MM.1S (cell line): ENCODE measurements around the gene DNAH6.

Experiments used
- DNase-seq: peaks from one replicate; pipeline ENCODE4 v3.0.0-alpha.2; 2015
- H2AFZ ChIP-seq: fragments of 300-600 bp; sonication (generic); 2 replicates; pipeline ENCODE4 v1.6.0; 2016; ENCODE audit warnings: antibody characterized with exemption, low read length
- H3F3A ChIP-seq: fragments of 300-600 bp; sonication (generic); 2 replicates; pipeline ENCODE4 v1.6.1; 2016; ENCODE audit warnings: mild to moderate bottlenecking, antibody characterized with exemption, low read length, moderate library complexity, mixed read lengths; ENCODE audit not compliant: insufficient read depth
- H3K27ac ChIP-seq: fragments of 300-600 bp; sonication (generic); 2 replicates; pipeline ENCODE4 v1.5.1; 2016; ENCODE audit warnings: mild to moderate bottlenecking, low read length
- H3K27me3 ChIP-seq: fragments of 300-600 bp; sonication (generic); replicated peaks from 2 replicates; pipeline ENCODE4 v1.6.0; 2016; ENCODE audit warnings: low read length; ENCODE audit not compliant: insufficient read depth
- H3K36me3 ChIP-seq: fragments of 300-600 bp; sonication (generic); replicated peaks from 2 replicates; pipeline ENCODE4 v1.6.1; 2016; ENCODE audit warnings: mild to moderate bottlenecking, low read length, mixed read lengths; ENCODE audit not compliant: insufficient read depth
- H3K4me1 ChIP-seq: fragments of 300-600 bp; sonication (generic); 2 replicates; pipeline ENCODE4 v1.6.1; 2016; ENCODE audit warnings: low read length, mixed read lengths
- H3K4me2 ChIP-seq: fragments of 300-600 bp; sonication (generic); 2 replicates; pipeline ENCODE4 v1.6.0; 2016; ENCODE audit warnings: low read depth, low read length
- H3K4me3 ChIP-seq: fragments of 300-600 bp; sonication (generic); 2 replicates; pipeline ENCODE4 v1.5.1; 2016; ENCODE audit warnings: low read length, mixed read lengths
- H3K79me2 ChIP-seq: fragments of 300-600 bp; sonication (generic); 2 replicates; pipeline ENCODE4 v1.6.1; 2016; ENCODE audit warnings: mixed run types, low read length, mixed read lengths
- H3K9ac ChIP-seq: fragments of 300-600 bp; sonication (generic); 2 replicates; pipeline ENCODE4 v1.6.1; 2016; ENCODE audit warnings: low read length, mixed read lengths
- H3K9me2 ChIP-seq: fragments of 300-600 bp; sonication (generic); replicated peaks from 2 replicates; pipeline ENCODE4 v1.6.1; 2016; ENCODE audit warnings: mild to moderate bottlenecking, low read length, mixed read lengths; ENCODE audit not compliant: insufficient read depth
- H3K9me3 ChIP-seq: fragments of 300-600 bp; sonication (generic); replicated peaks from 2 replicates; pipeline ENCODE4 v1.6.1; 2016; ENCODE audit warnings: mild to moderate bottlenecking, low read length, mixed read lengths; ENCODE audit not compliant: insufficient read depth
- H4K20me1 ChIP-seq: fragments of 300-600 bp; sonication (generic); 2 replicates; pipeline ENCODE4 v1.6.1; 2016; ENCODE audit warnings: mild to moderate bottlenecking, low read length, moderate library complexity, mixed read lengths; ENCODE audit not compliant: insufficient read depth
- EZH2 ChIP-seq: fragments of 300-600 bp; sonication (generic); optimal IDR thresholded peaks from 2 replicates; pipeline ENCODE3; 2017; ENCODE audit warnings: low read depth, mild to moderate bottlenecking, antibody characterized with exemption, low read length, mixed read lengths
- EZH2phosphoT487 ChIP-seq: fragments of 300-600 bp; sonication (generic); IDR thresholded peaks from 2 replicates; pipeline ENCODE4 v1.6.1; 2018; ENCODE audit warnings: antibody characterized with exemption, low read length
- TF ChIP-seq, protein P1 (sequence below): fragments of 300-600 bp; sonication (generic); IDR thresholded peaks from 2 replicates; pipeline ENCODE4 v1.5.1; 2016; ENCODE audit warnings: antibody characterized with exemption, low read length, mixed read lengths

DNAH6 gene

GRCh38 chr2:84846041-84846663, 329.9 kb downstream of the DNAH6 start:
- Histone ChIP-seq H3K9ac (peak overlapping the region; percentile 3; the same call in 1 of the 2 replicates), H3K27ac (peak overlapping the region; percentile 75), H2AFZ (peak overlapping the region; percentile 59), H3K4me2 (peak overlapping the region; percentile 45), H3K36me3 (no peaks in the 10 kb centered on the region), H4K20me1 (no peaks in the 10 kb centered on the region), H3K27me3 (no peaks in the 10 kb centered on the region), H3K9me2 (no peaks in the 10 kb centered on the region), H3F3A (peaks cover 4% of the 10 kb centered on the region; the same call in 1 of the 2 replicates), H3K4me1 (peaks cover 21% of the 10 kb centered on the region), H3K9me3 (no peaks in the 10 kb centered on the region), H3K4me3 (peak overlapping the region; percentile 3; the same call in 1 of the 2 replicates), H3K79me2 (no peaks in the 10 kb centered on the region)
- peak; percentile 81 for DNase-seq
- TF ChIP-seq EZH2 (no peak), EZH2phosphoT487 (no peak)
- TF ChIP-seq, protein P1, sequence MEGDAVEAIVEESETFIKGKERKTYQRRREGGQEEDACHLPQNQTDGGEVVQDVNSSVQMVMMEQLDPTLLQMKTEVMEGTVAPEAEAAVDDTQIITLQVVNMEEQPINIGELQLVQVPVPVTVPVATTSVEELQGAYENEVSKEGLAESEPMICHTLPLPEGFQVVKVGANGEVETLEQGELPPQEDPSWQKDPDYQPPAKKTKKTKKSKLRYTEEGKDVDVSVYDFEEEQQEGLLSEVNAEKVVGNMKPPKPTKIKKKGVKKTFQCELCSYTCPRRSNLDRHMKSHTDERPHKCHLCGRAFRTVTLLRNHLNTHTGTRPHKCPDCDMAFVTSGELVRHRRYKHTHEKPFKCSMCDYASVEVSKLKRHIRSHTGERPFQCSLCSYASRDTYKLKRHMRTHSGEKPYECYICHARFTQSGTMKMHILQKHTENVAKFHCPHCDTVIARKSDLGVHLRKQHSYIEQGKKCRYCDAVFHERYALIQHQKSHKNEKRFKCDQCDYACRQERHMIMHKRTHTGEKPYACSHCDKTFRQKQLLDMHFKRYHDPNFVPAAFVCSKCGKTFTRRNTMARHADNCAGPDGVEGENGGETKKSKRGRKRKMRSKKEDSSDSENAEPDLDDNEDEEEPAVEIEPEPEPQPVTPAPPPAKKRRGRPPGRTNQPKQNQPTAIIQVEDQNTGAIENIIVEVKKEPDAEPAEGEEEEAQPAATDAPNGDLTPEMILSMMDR, result no peak

- Histone ChIP-seq H3K27ac (peak overlapping the region; percentile 75; the same call in 1 of the 2 replicates), H4K20me1 (no peaks in the 10 kb centered on the region), H3K4me1 (peaks cover 21% of the 10 kb centered on the region), H3F3A (peaks cover 4% of the 10 kb centered on the region; the same call in 1 of the 2 replicates), H3K9ac (no peak overlapping the region), H3K27me3 (no peaks in the 10 kb centered on the region), H3K36me3 (no peaks in the 10 kb centered on the region), H3K9me2 (no peaks in the 10 kb centered on the region), H3K4me3 (no peak overlapping the region), H3K9me3 (no peaks in the 10 kb centered on the region), H3K4me2 (no peak overlapping the region), H3K79me2 (no peaks in the 10 kb centered on the region), H2AFZ (peak overlapping the region; percentile 59)
- DNase-seq, result no peak
- TF ChIP-seq EZH2 (no peak), EZH2phosphoT487 (no peak)
- TF ChIP-seq, protein P1, result no peak
Measured at GRCh38 chr2:84846741-84847142, 330.4 kb downstream of the DNAH6 start.

DNA sequence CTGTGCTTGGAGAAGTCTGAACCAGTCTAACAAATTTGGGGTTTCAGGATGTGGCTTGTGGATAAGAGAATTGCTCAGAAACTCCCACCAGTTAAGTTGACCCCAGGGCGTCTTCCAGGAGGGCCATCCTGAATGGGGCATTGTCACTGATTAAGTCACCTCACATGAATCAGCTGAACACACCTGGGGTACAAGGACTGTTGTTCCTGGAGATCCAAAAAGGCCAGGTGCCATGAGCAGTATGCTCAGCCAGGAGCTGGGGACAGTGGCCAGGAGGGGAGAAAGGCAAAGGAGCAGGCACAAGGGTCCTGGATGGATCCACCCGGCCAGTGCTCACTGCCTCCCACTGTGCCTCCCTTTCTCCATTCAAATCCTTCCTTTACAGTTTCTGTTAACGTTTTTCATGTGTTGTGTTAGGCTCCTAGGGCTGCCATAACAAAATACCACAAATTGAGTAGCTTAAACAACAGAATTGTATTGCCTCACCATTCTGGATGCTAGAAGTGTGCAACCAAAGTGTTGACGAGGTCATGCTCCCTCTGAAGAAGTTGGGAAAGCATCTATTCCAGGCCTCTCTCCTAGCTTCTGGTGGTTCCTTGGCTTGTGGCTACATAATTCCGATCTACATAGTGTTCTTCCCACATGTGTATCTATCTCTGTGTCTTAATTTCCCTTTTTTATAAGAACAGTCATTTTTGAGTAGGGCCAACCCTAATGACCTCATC, 331.2 kb downstream of the DNAH6 start:
- Histone ChIP-seq H3K9me2 (no peaks in the 10 kb centered on the region), H3K9ac (no peak overlapping the region), H3F3A (peaks cover 4% of the 10 kb centered on the region; the same call in 1 of the 2 replicates), H3K79me2 (no peaks in the 10 kb centered on the region), H3K4me2 (no peak overlapping the region), H3K27ac (no peak overlapping the region; the same call in 1 of the 2 replicates), H3K4me3 (no peak overlapping the region), H2AFZ (no peak overlapping the region), H3K36me3 (no peaks in the 10 kb centered on the region), H4K20me1 (no peaks in the 10 kb centered on the region), H3K9me3 (no peaks in the 10 kb centered on the region), H3K27me3 (no peaks in the 10 kb centered on the region), H3K4me1 (peaks cover 21% of the 10 kb centered on the region)
- no peak for DNase-seq
- TF ChIP-seq, protein P1, result no peak
- TF ChIP-seq EZH2, result no peak
- TF ChIP-seq EZH2phosphoT487, result no peak
